H1 (cell line): ENCODE results near the gene PSAP. TPM values are rescaled to one million over a fixed set of nuclear protein-coding genes. Genes with fewer than 3 reads are reported as not detected.

Source experiments
- CTCF ChIA-PET: fragments of 300-600 bp; sonication (Branson Sonifier 250); formaldehyde crosslinking; loops from one replicate; lab custom pipeline; 2021; ENCODE audit not compliant: partially characterized antibody; lab: Charles Lee
- POLR2A ChIA-PET: fragments of 300-600 bp; sonication (Branson Sonifier 250); formaldehyde crosslinking; loops from one replicate; lab custom pipeline; 2021; ENCODE audit warnings: inconsistent platforms; ENCODE audit not compliant: partially characterized antibody; lab: Charles Lee
- DNase-seq, 2 experiments: peaks; one replicate each; pipeline versions ENCODE4 v3.0.0 to v3.0.0-alpha.2; 2010 to 2022; ENCODE audit warnings: low spot score in 2 of 2, low read depth in 1 of 2, mixed read lengths in 1 of 2
- FAIRE-seq: peaks from 2 replicates; lab custom pipeline; 2011; peaks lifted over from hg19 to GRCh38; lab: Jason Lieb, UNC
- H2AFZ ChIP-seq: 2 replicates; pipeline ENCODE4 v1.8.1; 2012; ENCODE audit warnings: low read length, inconsistent platforms
- H2AK5ac ChIP-seq: 2 replicates; pipeline ENCODE4 v1.6.1; 2013; ENCODE audit warnings: low read depth, low read length
- H2BK120ac ChIP-seq: replicated peaks from 2 replicates; pipeline ENCODE3; 2013; ENCODE audit warnings: low read depth, low read length, inconsistent platforms
- H2BK12ac ChIP-seq: 2 replicates; pipeline ENCODE4 v1.6.1; 2013; ENCODE audit warnings: low read depth, low read length
- H2BK15ac ChIP-seq: 2 replicates; pipeline ENCODE4 v1.6.1; 2013; ENCODE audit warnings: low read length
- H2BK20ac ChIP-seq: 2 replicates; pipeline ENCODE4 v1.6.1; 2013; ENCODE audit warnings: low read length
- H2BK5ac ChIP-seq: 2 replicates; pipeline ENCODE4 v1.6.1; 2013; ENCODE audit warnings: low read depth, low read length
- H3K14ac ChIP-seq: 2 replicates; pipeline ENCODE4 v1.6.1; 2013; ENCODE audit warnings: inconsistent platforms; ENCODE audit not compliant: insufficient read length
- H3K18ac ChIP-seq: 2 replicates; pipeline ENCODE4 v1.6.1; 2013; ENCODE audit warnings: low read length; ENCODE audit errors: extremely low read depth
- H3K23ac ChIP-seq: 2 replicates; pipeline ENCODE4 v1.6.1; 2013; ENCODE audit warnings: inconsistent platforms; ENCODE audit not compliant: insufficient read length
- H3K23me2 ChIP-seq: 2 replicates; pipeline ENCODE4 v1.6.1; 2013; ENCODE audit warnings: low read depth, low read length
- H3K27ac ChIP-seq: 2 replicates; pipeline ENCODE4 v1.6.1; 2011; ENCODE audit warnings: low read depth, low read length, inconsistent platforms
- H3K27me3 ChIP-seq, 4 experiments: replicated peaks in 1 of 4; 1 replicate in 1 of 4; 2 replicates in 3 of 4; pipeline versions ENCODE4 v1.6.1 to v1.8.1; 2011 to 2013; ENCODE audit warnings: low read length in 3 of 4, mild to moderate bottlenecking in 3 of 4, inconsistent platforms in 2 of 4, mixed read lengths in 2 of 4, moderate library complexity in 1 of 4; ENCODE audit not compliant: control insufficient read depth in 3 of 4, insufficient read depth in 3 of 4; ENCODE audit errors: extremely low read depth in 1 of 4
- H3K36me3 ChIP-seq, 4 experiments: 2 replicates each; pipeline versions ENCODE4 v1.6.1 to v1.8.1; 2011 to 2013; ENCODE audit warnings: mild to moderate bottlenecking in 4 of 4, low read length in 3 of 4, moderate library complexity in 2 of 4, control low read depth in 1 of 4, inconsistent platforms in 1 of 4; ENCODE audit not compliant: insufficient read depth in 4 of 4, control insufficient read depth in 2 of 4
- H3K4ac ChIP-seq: replicated peaks from 2 replicates; pipeline ENCODE3; 2013; ENCODE audit warnings: low read length, low read depth, mixed read lengths, inconsistent platforms; ENCODE audit not compliant: insufficient read length
- H3K4me1 ChIP-seq, 4 experiments: replicated peaks in 1 of 4; 1 replicate in 1 of 4; 2 replicates in 3 of 4; pipeline versions ENCODE4 v1.6.1 to v1.8.1; 2011 to 2013; ENCODE audit warnings: low read length in 3 of 4, inconsistent platforms in 2 of 4, mixed read lengths in 1 of 4; ENCODE audit not compliant: insufficient read depth in 4 of 4, control insufficient read depth in 3 of 4
- H3K4me2 ChIP-seq, 2 experiments: 2 replicates each; pipeline versions ENCODE4 v1.6.1 to v1.8.1; 2011 to 2013; ENCODE audit warnings: low read depth in 2 of 2, low read length in 2 of 2, control low read depth in 1 of 2, inconsistent platforms in 1 of 2, mild to moderate bottlenecking in 1 of 2; ENCODE audit not compliant: insufficient read depth in 1 of 2
- H3K4me3 ChIP-seq, 4 experiments: fragments of 200-600, 300-600 bp in 1 of 4; sonication (generic), shearing (Covaris generic), sonication (Bioruptor Twin) in 1 of 4; 2 replicates each; pipeline versions ENCODE4 v1.5.1 to v1.8.1; 2011 to 2016; ENCODE audit warnings: low read length in 4 of 4, low read depth in 3 of 4, control low read depth in 2 of 4, inconsistent platforms in 2 of 4, mild to moderate bottlenecking in 2 of 4, mixed read lengths in 1 of 4, moderate library complexity in 1 of 4; ENCODE audit not compliant: insufficient read depth in 2 of 4; ENCODE audit errors: extremely low read depth in 1 of 4
- H3K56ac ChIP-seq: replicated peaks from 2 replicates; pipeline ENCODE3; 2013; ENCODE audit warnings: low read depth, mild to moderate bottlenecking, mixed read lengths, low read length, inconsistent platforms; ENCODE audit not compliant: insufficient read length
- H3K79me1 ChIP-seq: 2 replicates; pipeline ENCODE4 v1.6.1; 2013; ENCODE audit warnings: low read depth, low read length, control low read depth
- H3K79me2 ChIP-seq, 2 experiments: 2 replicates each; pipeline versions ENCODE4 v1.6.1 to v1.8.1; 2012 to 2013; ENCODE audit warnings: low read length in 2 of 2, mild to moderate bottlenecking in 2 of 2, inconsistent platforms in 1 of 2; ENCODE audit not compliant: insufficient read depth in 2 of 2, control insufficient read depth in 1 of 2
- H3K9ac ChIP-seq, 4 experiments: replicated peaks in 1 of 4; 1 replicate in 1 of 4; 2 replicates in 3 of 4; pipeline versions ENCODE4 v1.6.1 to v1.8.1; 2011 to 2013; ENCODE audit warnings: low read depth in 3 of 4, low read length in 3 of 4, control low read depth in 2 of 4, mild to moderate bottlenecking in 2 of 4, moderate library complexity in 2 of 4, inconsistent platforms in 1 of 4; ENCODE audit errors: extremely low read depth in 1 of 4
- H3K9me3 ChIP-seq, 2 experiments: 2 replicates each; pipeline versions ENCODE4 v1.6.1 to v1.8.1; 2012 to 2013; ENCODE audit warnings: mild to moderate bottlenecking in 2 of 2, moderate library complexity in 2 of 2, control low read depth in 1 of 2, inconsistent platforms in 1 of 2, low read depth in 1 of 2, low read length in 1 of 2, mixed read lengths in 1 of 2; ENCODE audit not compliant: insufficient read depth in 2 of 2
- H4K20me1 ChIP-seq, 2 experiments: replicated peaks in 1 of 2; 2 replicates each; pipeline versions ENCODE3 to v1.8.1; 2011 to 2013; ENCODE audit warnings: inconsistent platforms in 2 of 2, low read length in 2 of 2, mild to moderate bottlenecking in 1 of 2; ENCODE audit not compliant: insufficient read depth in 2 of 2, control insufficient read depth in 1 of 2
- H4K5ac ChIP-seq: 2 replicates; pipeline ENCODE4 v1.6.1; 2013; ENCODE audit warnings: low read length, low read depth, mixed read lengths, inconsistent platforms; ENCODE audit not compliant: insufficient read length
- H4K8ac ChIP-seq: 2 replicates; pipeline ENCODE4 v1.8.0; 2013; ENCODE audit warnings: mild to moderate bottlenecking, moderate library complexity, low read length, inconsistent platforms; ENCODE audit not compliant: insufficient read depth; ENCODE audit errors: extremely low read depth
- H4K91ac ChIP-seq: replicated peaks from 2 replicates; pipeline ENCODE3; 2013; ENCODE audit warnings: low read length, mixed read lengths, inconsistent platforms; ENCODE audit not compliant: insufficient read length
- ATF3 ChIP-seq: IDR thresholded peaks from 2 replicates; pipeline ENCODE4 v1.6.1; 2011; ENCODE audit warnings: low read depth, mild to moderate bottlenecking, low read length; ENCODE audit not compliant: insufficient read depth
- BACH1 ChIP-seq: IDR thresholded peaks from 2 replicates; pipeline ENCODE4 v1.6.1; 2012; ENCODE audit warnings: low read length, improper control_type of control experiment
- CEBPB ChIP-seq: IDR thresholded peaks from 2 replicates; pipeline ENCODE4 v1.6.1; 2012; ENCODE audit warnings: low read depth, low read length
- HDAC2 ChIP-seq, 2 experiments: fragments of 300-600 bp in 1 of 2; sonication (generic) in 1 of 2; IDR thresholded peaks; 2 replicates each; pipeline ENCODE4 v1.6.1; 2011 to 2012; ENCODE audit warnings: low read depth in 2 of 2, low read length in 2 of 2, mild to moderate bottlenecking in 2 of 2, moderate library complexity in 2 of 2, borderline replicate concordance in 1 of 2, inconsistent platforms in 1 of 2
- JUND ChIP-seq: IDR thresholded peaks from 2 replicates; pipeline ENCODE4 v1.6.1; 2011; ENCODE audit warnings: mild to moderate bottlenecking, improper control_type of control experiment, low read length
- PHF8 ChIP-seq: fragments of 200-600 bp; sonication (generic); conservative IDR thresholded peaks from 2 replicates; pipeline ENCODE4 v1.7.1; 2012; ENCODE audit warnings: low read depth, mild to moderate bottlenecking, inconsistent platforms, low read length, moderate library complexity
- POLR2A ChIP-seq, 2 experiments: IDR thresholded peaks; 1 replicate in 1 of 2; 2 replicates in 1 of 2; pipeline ENCODE4 v1.6.1; 2011; ENCODE audit warnings: low read depth in 2 of 2, low read length in 2 of 2, mild to moderate bottlenecking in 2 of 2; ENCODE audit errors: control extremely low read depth in 1 of 2
- SP1 ChIP-seq: IDR thresholded peaks from 2 replicates; pipeline ENCODE4 v1.6.1; 2011; ENCODE audit warnings: low read depth, low read length
- SP2 ChIP-seq: IDR thresholded peaks from 2 replicates; pipeline ENCODE4 v1.6.1; 2012; ENCODE audit warnings: mild to moderate bottlenecking, low read length, inconsistent platforms
- SRF ChIP-seq: IDR thresholded peaks from 2 replicates; pipeline ENCODE4 v1.6.1; 2011; ENCODE audit warnings: mild to moderate bottlenecking, low read depth, low read length, moderate library complexity
- TCF12 ChIP-seq: IDR thresholded peaks from 2 replicates; pipeline ENCODE4 v1.6.1; 2011; ENCODE audit warnings: low read depth, mild to moderate bottlenecking, low read length
- WGBS, 2 experiments: shearing (Covaris generic) in 1 of 2; methylation state at CpG; one replicate each; pipeline versions ENCODE4 v1.1.6 to v1.1.7; 2013 to 2015; ENCODE audit warnings: low lambda C conversion rate in 2 of 2, mixed read lengths in 2 of 2, inconsistent platforms in 1 of 2, low coverage in 1 of 2, missing lambda C conversion rate in 1 of 2; ENCODE audit not compliant: insufficient replicate concordance in 2 of 2, insufficient coverage in 1 of 2, insufficient read length in 1 of 2; ENCODE audit errors: extremely low coverage in 1 of 2, missing lambda C conversion rate in 1 of 2; 5-methylcytosine and 5-hydroxymethylcytosine counted together
- polyA plus RNA-seq, 7 experiments: library from polyadenylated mRNA; depleted of rRNA in 3 of 7; stranded (reverse) in 5 of 7; unstranded in 2 of 7; fragments of >200 nt in 5 of 7; fragments of 200-250 nt in 2 of 7; gene quantifications; 1 replicate in 5 of 7; 2 replicates in 1 of 7; 4 replicates in 1 of 7; pipeline versions ENCODE4 v1.2.1 to v1.2.3, GENCODE V29; 2011 to 2013; ENCODE audit warnings: missing spikeins in 2 of 7, mixed read lengths in 2 of 7
- total RNA-seq: library from RNA; stranded (reverse); fragmentation: NEBNext Ultra II Directional; extraction: Animal tissue kit (Norgen Biotek cat#: 25700); gene quantifications from 2 replicates; pipeline ENCODE4 v1.2.1, GENCODE V29; 2021

Gene PSAP
- total and polyA plus RNA-seq, 2 of the 8 experiments (the other 6 are each of a cell fraction or from before 2014, with no cell fraction given), result 386 to 504 TPM

DNA sequence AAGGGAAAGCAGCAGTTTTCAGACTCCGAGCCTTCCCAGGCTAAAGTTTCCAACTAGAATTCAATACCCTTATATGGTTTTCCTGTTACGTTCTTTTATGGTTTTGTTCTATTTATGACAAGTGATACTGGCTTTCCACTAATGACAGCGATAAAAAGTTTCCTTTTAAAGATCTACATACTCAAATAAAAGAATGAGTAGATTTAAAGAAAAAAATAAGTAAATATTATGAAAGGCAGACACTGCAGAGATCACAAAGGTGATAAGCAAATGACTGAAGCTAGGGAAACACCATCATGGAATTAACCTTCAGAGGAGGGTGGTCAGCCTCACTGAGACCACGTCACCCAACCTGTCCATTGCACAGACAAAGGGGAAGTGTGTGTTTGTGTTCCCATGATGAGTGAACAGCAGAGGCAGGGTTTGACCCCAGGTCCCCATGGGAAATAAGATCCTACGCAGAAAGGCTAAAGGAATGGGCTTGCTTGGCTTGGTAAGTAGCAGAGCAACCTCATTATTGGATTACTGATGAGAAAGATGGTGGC is 81.7 kb downstream of the PSAP start:
- no peak overlapping the region for H3K4me2 ChIP-seq
- TF ChIP-seq SRF (no peak), SP1 (no peak), SP2 (no peak), PHF8 (no peak), HDAC2 (IDR thresholded peaks at IDR 0.05; ENCODE audit: borderline replicate concordance in 1 of 2, low read depth in 2 of 2, low read length in 2 of 2) (no peak), ATF3 (no peak), CEBPB (no peak), JUND (no peak), TCF12 (no peak), BACH1 (no peak), POLR2A (IDR thresholded peaks at IDR 0.05; ENCODE audit: control extremely low read depth in 1 of 2, low read depth in 2 of 2, low read length in 2 of 2) (no peak)

More for the DNA sequence above, 81.7 kb downstream of the PSAP start:
- no peak overlapping the region for H2BK5ac ChIP-seq
- no peak overlapping the region for H3K4me3 ChIP-seq
- H4K8ac ChIP-seq, result no peak overlapping the region
- 81% methylated on average over 5 of the region's 5 CpGs; no CpG with 5 or more reads in 1 of the 2 experiments for WGBS, 2 experiments
- FAIRE-seq (no peak), DNase-seq (no peak)
- no peak overlapping the region for H2AFZ ChIP-seq
- ChIA-PET POLR2A (no interaction called here), CTCF (interaction anchor here (0.8 to 3.1 kb wide), 5 partner anchors 12 to 127 kb away, joined by 3 to 24 read pairs (median 7); no protein-coding TSS in a partner anchor)
- no peaks in the 10 kb centered on the region for H3K79me2 ChIP-seq
- no peak overlapping the region for H2BK12ac ChIP-seq
- H3K36me3 ChIP-seq, result no peaks in the 10 kb centered on the region
- H4K91ac ChIP-seq, result no peak overlapping the region
- no peak overlapping the region for H2BK120ac ChIP-seq
- no peaks in the 10 kb centered on the region; the same call in 1 of the 2 replicates for H3K23me2 ChIP-seq
- H3K27me3 ChIP-seq, result peaks cover 3 to 21% (median 16%) of the 10 kb centered on the region in 4 experiments; a peak in 6 of 7 replicates
- no peaks in the 10 kb centered on the region for H3K9me3 ChIP-seq
- no peak overlapping the region for H3K56ac ChIP-seq
- H3K4ac ChIP-seq, result no peak overlapping the region
- H2AK5ac ChIP-seq, result no peak overlapping the region
- no peak overlapping the region for H3K27ac ChIP-seq
- H3K14ac ChIP-seq, result no peak overlapping the region
- H4K5ac ChIP-seq, result no peak overlapping the region
- H3K4me1 ChIP-seq, result peaks cover 0 to 4% (median under 1%) of the 10 kb centered on the region in 4 experiments; a peak in 3 of 7 replicates
- H3K18ac ChIP-seq, result no peak overlapping the region
- H3K23ac ChIP-seq, result no peak overlapping the region
- H3K9ac ChIP-seq, result no peak overlapping the region
- peaks cover 0 to 2% of the 10 kb centered on the region in 2 experiments for H4K20me1 ChIP-seq
- H2BK20ac ChIP-seq, result no peak overlapping the region
- no peaks in the 10 kb centered on the region for H3K79me1 ChIP-seq
- H2BK15ac ChIP-seq, result no peak overlapping the region
